ENCODE measurements around the gene BSPH1.
"Not testable (repeated sequence)": the region's sequence is repeated elsewhere in the genome, so short reads cannot be mapped to it uniquely, and the experiment has no call there.

The BSPH1 gene

GRCh38 chr19:47992070-47992469, at the start of gene BSPH1:
Gene BSPH1 (minus strand): TSS chr19:47992170. CDS start chr19:47992081, 89 bp downstream.
- no peak for DNase-seq (ENCODE audit: low read depth in 2 of 2)

GRCh38 chr19:48036765-48037164, 44.8 kb upstream of the BSPH1 start:
- no peak for DNase-seq (ENCODE audit: low read depth in 2 of 2)

GRCh38 chr19:48033604-48034003, 41.6 kb upstream of the BSPH1 start:
- no peak for DNase-seq (ENCODE audit: low read depth in 2 of 2)

- DNase-seq (ENCODE audit: low read depth in 2 of 2): no peak
Measured at GRCh38 chr19:48030073-48030472, 38.1 kb upstream of the BSPH1 start.

GRCh38 chr19:48029431-48029830, 37.5 kb upstream of the BSPH1 start:
- no peak for DNase-seq (ENCODE audit: low read depth in 2 of 2)

- no peak for DNase-seq (ENCODE audit: low read depth in 2 of 2)
Measured at GRCh38 chr19:48025480-48025879, 33.5 kb upstream of the BSPH1 start.

- DNase-seq (ENCODE audit: low read depth in 2 of 2): no peak
Measured at GRCh38 chr19:48023518-48023917, 31.5 kb upstream of the BSPH1 start.

GRCh38 chr19:48023011-48023410, 31.0 kb upstream of the BSPH1 start:
- DNase-seq (ENCODE audit: low read depth in 2 of 2): no peak

- DNase-seq (ENCODE audit: low read depth in 2 of 2): no peak
Measured at GRCh38 chr19:48020686-48021085, 28.7 kb upstream of the BSPH1 start.

GRCh38 chr19:48010932-48011758, 19.2 kb upstream of the BSPH1 start:
- DNase-seq (ENCODE audit: low read depth in 2 of 2): no peak

GRCh38 chr19:48006762-48007161, 14.8 kb upstream of the BSPH1 start:
- DNase-seq (ENCODE audit: low read depth in 2 of 2): no peak

GRCh38 chr19:48004236-48004635, 12.3 kb upstream of the BSPH1 start:
- no peak for DNase-seq (ENCODE audit: low read depth in 2 of 2)

GRCh38 chr19:48000846-48001245, 8.9 kb upstream of the BSPH1 start:
- no peak for DNase-seq (ENCODE audit: low read depth in 2 of 2)

- no peak for DNase-seq (ENCODE audit: low read depth in 2 of 2)
Measured at GRCh38 chr19:47998800-47999199, 6.8 kb upstream of the BSPH1 start.

GRCh38 chr19:47996230-47996727, 4.3 kb upstream of the BSPH1 start:
- DNase-seq (ENCODE audit: low read depth in 2 of 2): no peak

- no peak for DNase-seq (ENCODE audit: low read depth in 2 of 2)
Measured at GRCh38 chr19:47994209-47994802, 2.3 kb upstream of the BSPH1 start, which contains the start of gene ELSPBP1. Gene ELSPBP1 (plus strand): TSS chr19:47994632. CDS start chr19:48008668, 14,036 bp downstream.

GRCh38 chr19:47991191-47991808, 670 bp downstream of the BSPH1 start:
- no peak for DNase-seq (ENCODE audit: low read depth in 2 of 2)

GRCh38 chr19:47973529-47973928, 18.4 kb downstream of the BSPH1 start:
- DNase-seq (ENCODE audit: low read depth in 2 of 2): no peak

- DNase-seq (ENCODE audit: low read depth in 2 of 2): not testable (repeated sequence)
Measured at GRCh38 chr19:47955936-47956335, 36.0 kb downstream of the BSPH1 start.

GRCh38 chr19:47952132-47952531, 39.8 kb downstream of the BSPH1 start:
- DNase-seq (ENCODE audit: low read depth in 2 of 2): not testable (repeated sequence)

- DNase-seq (ENCODE audit: low read depth in 2 of 2): not testable (repeated sequence)
Measured at GRCh38 chr19:47949852-47950521, 42.0 kb downstream of the BSPH1 start.

GRCh38 chr19:47928581-47928980, 63.4 kb downstream of the BSPH1 start:
- not testable (repeated sequence) for DNase-seq (ENCODE audit: low read depth in 2 of 2)
